ENCODE data around the gene CCDC148.

DNA sequence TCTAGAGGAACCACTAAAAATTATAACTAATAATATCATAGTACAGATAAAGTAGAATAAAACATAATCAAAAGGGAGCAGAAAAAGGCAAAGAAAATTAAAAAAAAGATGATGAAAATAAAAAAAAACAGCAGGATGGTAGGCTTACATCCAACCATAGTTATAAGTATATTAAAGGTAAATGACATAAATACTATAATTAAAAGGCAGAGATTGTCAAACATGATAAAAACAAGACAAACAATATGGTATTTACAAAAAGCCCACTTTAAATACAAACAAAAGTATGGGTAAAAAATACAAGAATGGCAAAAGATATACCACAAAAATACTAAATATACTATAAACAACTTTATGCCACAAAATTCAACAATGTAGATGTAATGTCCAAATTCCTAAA lies 24.4 kb downstream of the CCDC148 start:
- TF ChIP-seq SPI1 (IDR thresholded peaks at IDR 0.05; ENCODE audit: low read depth, low read length) (no peak), TAF1 (IDR thresholded peaks at IDR 0.05; ENCODE audit: low read depth, low read length) (no peak), POU2F2 (IDR thresholded peaks at IDR 0.05; ENCODE audit: low read depth, low read length) (no peak)
